Fibroblast of the aortic adventitia (primary cell): ENCODE measurements around the gene FGD3. TPM values are rescaled to one million over a fixed set of nuclear protein-coding genes. Genes with fewer than 3 reads are reported as not detected.
"Not testable (repeated sequence)": the region's sequence is repeated elsewhere in the genome, so short reads cannot be mapped to it uniquely, and the experiment has no call there.

ENCODE experiments used
- DNase-seq: peaks from one replicate; pipeline ENCODE4 v3.0.0-alpha.2; 2010; ENCODE audit warnings: low read depth
- H3K4me3 ChIP-seq: 2 replicates; pipeline ENCODE4 v1.5.1; 2011; ENCODE audit warnings: low read depth, mild to moderate bottlenecking, control low read depth, low read length, moderate library complexity
- CTCF ChIP-seq: IDR thresholded peaks from 2 replicates; pipeline ENCODE4 v1.5.1; 2011; ENCODE audit warnings: mild to moderate bottlenecking, low read length, control low read depth, inconsistent platforms; ENCODE audit not compliant: insufficient read depth
- total RNA-seq: library from RNA; depleted of rRNA; stranded (reverse); fragments of >200 nt; gene quantifications from 2 replicates; pipeline ENCODE4 v1.2.3, GENCODE V29; 2012; ENCODE audit warnings: low replicate concordance

Gene FGD3
- not detected in 2 replicates for total RNA-seq

DNA sequence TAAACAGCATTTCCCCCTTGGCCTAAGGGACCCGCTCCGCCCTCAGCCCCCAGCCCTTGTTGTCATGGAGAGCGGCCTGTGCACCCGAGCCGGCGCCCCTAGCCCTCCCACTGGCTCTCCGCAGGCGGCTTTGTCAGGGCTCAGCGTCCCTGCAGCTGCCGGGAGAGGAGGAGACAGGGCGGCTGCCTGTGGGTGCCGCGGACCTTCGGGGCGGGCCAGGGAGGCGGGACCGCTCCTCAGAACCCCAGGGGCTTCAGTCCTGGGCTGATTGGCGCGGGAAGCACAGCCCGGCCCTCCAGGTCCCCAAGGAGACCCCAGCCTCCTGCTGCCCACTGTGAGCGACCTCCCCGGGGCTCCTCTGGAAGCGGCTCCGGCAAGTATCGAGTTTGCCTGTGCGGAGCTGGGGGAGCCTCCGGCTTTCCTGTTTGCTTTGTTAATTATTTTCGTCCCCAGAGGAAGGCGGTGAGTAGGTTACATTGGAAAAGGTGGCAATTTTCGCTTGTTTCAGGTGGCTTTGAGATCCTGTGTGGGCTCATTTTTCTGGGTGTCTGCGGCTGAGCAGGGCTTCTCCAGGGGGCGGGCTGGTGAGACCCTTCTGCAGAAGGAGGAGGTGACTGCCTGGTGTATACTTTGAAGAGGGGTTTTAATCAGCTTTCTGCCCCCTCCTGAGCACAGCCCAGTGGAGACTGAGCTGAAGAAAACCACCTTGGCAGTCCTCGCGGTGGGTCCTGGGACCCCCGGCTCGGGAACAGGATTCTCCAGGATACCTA, at the start of gene FGD3:
FGD3 (plus strand) TSS at position 256 of the 770 bp plus-strand sequence. CDS start 28,734 bp downstream, outside the sequence.
- H3K4me3 ChIP-seq = peak within 1 kb of the TSS; percentile 46
- no peak for DNase-seq
- no peak for TF ChIP-seq CTCF

DNA sequence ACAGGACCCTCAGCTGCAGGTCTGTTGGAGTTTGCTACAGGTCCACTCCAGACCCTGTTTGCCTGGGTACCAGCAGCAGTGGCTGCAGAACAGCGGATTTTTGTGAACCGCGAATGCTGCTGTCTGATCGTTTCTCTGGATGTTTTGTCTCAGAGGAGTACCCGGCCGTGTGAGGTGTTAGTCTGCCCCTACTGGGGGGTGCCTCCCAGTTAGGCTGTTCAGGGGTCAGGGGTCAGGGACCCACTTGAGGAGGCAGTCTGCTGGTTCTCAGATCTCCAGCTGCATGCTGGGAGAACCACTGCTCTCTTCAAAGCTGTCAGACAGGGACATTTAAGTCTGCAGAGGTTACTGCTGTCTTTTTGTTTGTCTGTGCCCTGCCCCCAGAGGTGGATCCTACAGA, 42.2 kb upstream of the FGD3 start:
- H3K4me3 ChIP-seq, DNase-seq: not testable (repeated sequence)

DNA sequence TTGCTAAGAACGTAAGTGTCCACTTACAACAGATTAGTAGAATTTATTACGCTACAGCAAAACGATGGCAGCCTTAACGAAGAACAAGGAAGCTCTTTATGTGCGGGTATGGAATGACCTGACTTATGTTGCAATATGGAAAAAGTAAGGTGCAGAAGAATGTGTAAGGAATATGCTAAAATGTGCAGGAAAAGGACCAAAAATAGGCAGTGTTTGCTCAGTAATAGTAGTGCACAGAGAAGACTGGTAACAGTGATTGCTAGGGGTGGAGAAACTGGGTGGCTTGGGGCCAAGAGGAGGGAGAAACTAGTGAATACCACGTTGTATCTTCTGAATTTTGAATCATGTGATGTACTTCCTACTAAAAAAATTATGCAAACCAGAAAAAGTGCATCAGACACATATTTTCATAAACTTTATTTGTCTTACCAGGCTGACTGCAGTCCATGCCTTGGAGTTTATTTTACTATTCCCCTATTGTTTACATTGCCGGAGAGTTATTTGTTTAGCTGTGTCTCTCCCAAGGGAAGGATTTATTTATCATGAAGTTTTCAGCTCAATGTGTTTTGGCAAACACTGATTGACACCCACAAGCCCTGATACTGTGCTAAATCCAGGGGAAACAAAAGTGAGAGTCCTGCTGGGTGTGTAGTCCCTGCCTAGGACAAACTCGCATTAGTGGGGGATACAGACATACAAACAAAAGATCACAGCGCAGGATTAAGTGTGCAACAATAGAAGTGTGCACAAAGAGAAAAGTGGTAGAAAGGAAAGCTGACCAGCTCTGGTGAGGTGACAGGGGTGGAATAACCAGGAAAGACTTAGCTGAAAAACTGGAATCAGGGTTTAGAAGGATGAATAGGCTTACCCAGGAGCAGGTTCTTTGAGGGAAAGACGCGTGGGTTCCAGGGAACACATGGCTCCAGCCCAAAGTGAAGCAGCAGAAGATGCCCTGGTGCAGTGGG, 35.5 kb upstream of the FGD3 start:
- no peak overlapping the region for H3K4me3 ChIP-seq
- no peak for TF ChIP-seq CTCF
- no peak for DNase-seq

DNA sequence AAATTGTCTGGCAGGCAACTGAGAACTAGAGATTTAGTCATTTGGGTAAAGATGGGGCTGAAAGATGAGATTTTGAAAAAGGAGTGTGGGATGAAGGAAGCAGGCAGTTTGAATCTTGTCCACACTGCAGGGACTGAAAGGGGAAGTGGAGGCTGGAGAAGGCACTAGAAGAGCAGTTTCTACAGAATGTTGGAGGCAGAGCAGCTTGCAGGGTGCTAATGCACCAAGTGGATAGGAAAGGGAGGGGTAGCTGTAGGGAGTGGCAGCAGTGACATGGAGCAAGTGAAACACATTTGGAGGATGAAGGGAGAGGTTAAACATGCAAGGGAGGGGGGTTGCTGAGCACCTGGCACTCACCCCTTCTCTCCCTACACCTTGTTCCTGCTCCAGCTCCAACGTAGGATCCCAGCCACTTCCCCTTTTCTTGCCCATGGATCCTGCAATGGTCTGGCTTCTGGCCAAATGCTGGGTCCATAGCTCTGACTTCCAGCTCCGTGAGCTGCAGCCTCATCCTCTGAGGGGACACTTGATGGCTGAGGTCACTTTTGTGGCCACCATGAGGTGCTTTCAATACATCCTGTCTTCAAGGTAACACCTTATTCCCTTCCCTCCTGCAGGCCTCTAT, 30.0 kb upstream of the FGD3 start:
- TF ChIP-seq CTCF = no peak
- H3K4me3 ChIP-seq = no peak overlapping the region
- no peak for DNase-seq

- H3K4me3 ChIP-seq = no peak overlapping the region
- no peak for TF ChIP-seq CTCF
- no peak for DNase-seq
Measured at GRCh38 chr9:92920437-92920836, 26.9 kb upstream of the FGD3 start.

- TF ChIP-seq CTCF = no peak
- DNase-seq = no peak
- no peak overlapping the region for H3K4me3 ChIP-seq
Measured at GRCh38 chr9:92931606-92932005, 15.7 kb upstream of the FGD3 start.

- H3K4me3 ChIP-seq = no peak overlapping the region
- no peak for TF ChIP-seq CTCF
- DNase-seq = no peak
Measured at GRCh38 chr9:92934321-92934720, 13.0 kb upstream of the FGD3 start.
